HEK293 (cell line): ENCODE data around the gene LAMA5.

Source experiments
- CTCF ChIA-PET: fragments of 350-600 bp; formaldehyde crosslinking; extraction: SDS; loops from one replicate; lab custom pipeline; 2021; ENCODE audit warnings: antibody characterized with exemption; lab: Yijun Ruan, JAX
- POLR2A ChIA-PET: fragments of 300-600 bp; formaldehyde crosslinking; extraction: SDS; loops from one replicate; lab custom pipeline; 2020; ENCODE audit warnings: antibody characterized with exemption, inconsistent platforms; lab: Yijun Ruan, JAX
- H3K27ac ChIP-seq: fragments of 200-500 bp; sonication (Bioruptor generic); 2 replicates; pipeline ENCODE4 v1.5.1; 2014; ENCODE audit warnings: low read depth, low read length, control low read depth, inconsistent platforms; ENCODE audit errors: extremely low read depth
- H3K36me3 ChIP-seq, 2 experiments: fragments of 200-500 bp in 1 of 2; sonication (Bioruptor generic) in 1 of 2; 1 replicate in 1 of 2; 2 replicates in 1 of 2; pipeline ENCODE4 v1.5.1; 2014 to 2017; ENCODE audit warnings: inconsistent platforms in 2 of 2, low read length in 2 of 2; ENCODE audit not compliant: control insufficient read depth in 2 of 2, insufficient read depth in 1 of 2
- H3K4me1 ChIP-seq: fragments of 200-500 bp; sonication (Bioruptor generic); 2 replicates; pipeline ENCODE4 v1.5.1; 2014; ENCODE audit warnings: mild to moderate bottlenecking, low read length, inconsistent platforms; ENCODE audit not compliant: control insufficient read depth, insufficient read depth
- H3K4me3 ChIP-seq: 2 replicates; pipeline ENCODE4 v1.5.1; 2011; ENCODE audit warnings: low read depth, mild to moderate bottlenecking, control low read depth, low read length, moderate library complexity
- H3K9me3 ChIP-seq: fragments of 200-500 bp; sonication (Bioruptor generic); 2 replicates; pipeline ENCODE4 v1.5.1; 2014; ENCODE audit warnings: low read depth, low read length, inconsistent platforms; ENCODE audit not compliant: control insufficient read depth, insufficient read depth
- BCL11A ChIP-seq: fragments of 450-650 bp; formaldehyde crosslinking; IDR thresholded peaks from 2 replicates; pipeline ENCODE4 v1.5.1; 2016; ENCODE audit warnings: low read depth, missing biosample characterization, missing genetic modification characterization
- CTCF ChIP-seq: fragments of 450-650 bp; formaldehyde crosslinking; IDR thresholded peaks from 2 replicates; pipeline ENCODE4 v1.5.1; 2016; ENCODE audit warnings: missing biosample characterization, missing genetic modification characterization
- GLIS2 ChIP-seq: fragments of 450-650 bp; formaldehyde crosslinking; IDR thresholded peaks from 2 replicates; pipeline ENCODE4 v1.5.1; 2016; ENCODE audit warnings: missing biosample characterization, missing genetic modification characterization
- MEIS1 ChIP-seq: sonication (generic); formaldehyde crosslinking; IDR thresholded peaks from 2 replicates; pipeline ENCODE4 v1.8.1; 2022; ENCODE audit warnings: missing genetic modification reagents, mild to moderate bottlenecking, borderline replicate concordance
- PRDM10 ChIP-seq: fragments of 450-650 bp; formaldehyde crosslinking; IDR thresholded peaks from 2 replicates; pipeline ENCODE4 v1.5.1; 2016; ENCODE audit warnings: missing biosample characterization, missing genetic modification characterization
- ZBTB10 ChIP-seq: fragments of 450-650 bp; formaldehyde crosslinking; IDR thresholded peaks from 2 replicates; pipeline ENCODE4 v1.5.1; 2016; ENCODE audit warnings: missing biosample characterization, missing genetic modification characterization
- ZBTB48 ChIP-seq: fragments of 450-650 bp; formaldehyde crosslinking; IDR thresholded peaks from 2 replicates; pipeline ENCODE4 v1.5.1; 2016; ENCODE audit warnings: missing biosample characterization, missing genetic modification characterization
- ZIC2 ChIP-seq: fragments of 450-650 bp; formaldehyde crosslinking; IDR thresholded peaks from 2 replicates; pipeline ENCODE4 v1.5.1; 2016; ENCODE audit warnings: missing biosample characterization, missing genetic modification characterization
- ZNF133 ChIP-seq: fragments of 450-650 bp; formaldehyde crosslinking; IDR thresholded peaks from 2 replicates; pipeline ENCODE4 v1.5.1; 2016; ENCODE audit warnings: missing biosample characterization, missing genetic modification characterization
- ZNF174 ChIP-seq: fragments of 450-650 bp; formaldehyde crosslinking; IDR thresholded peaks from 2 replicates; pipeline ENCODE4 v1.5.0; 2017; ENCODE audit warnings: missing biosample characterization, mild to moderate bottlenecking, missing genetic modification characterization
- ZNF184 ChIP-seq: fragments of 450-650 bp; IDR thresholded peaks from 2 replicates; pipeline ENCODE4 v1.5.1; 2018; ENCODE audit warnings: missing biosample characterization, mild to moderate bottlenecking, missing genetic modification characterization
- ZNF19 ChIP-seq: fragments of 450-650 bp; formaldehyde crosslinking; IDR thresholded peaks from 2 replicates; pipeline ENCODE4; 2016; ENCODE audit warnings: missing biosample characterization, missing genetic modification characterization, low read depth
- ZNF274 ChIP-seq, 2 experiments: fragments of 200-500 bp in 1 of 2; fragments of 450-650 bp in 1 of 2; sonication (Bioruptor generic) in 1 of 2; formaldehyde crosslinking in 1 of 2; IDR thresholded peaks; 2 replicates each; pipeline versions ENCODE4 v1.5.1 to v1.6.1; 2014 to 2016; ENCODE audit warnings: borderline replicate concordance in 1 of 2, inconsistent platforms in 1 of 2, low read length in 1 of 2, missing biosample characterization in 1 of 2, missing genetic modification characterization in 1 of 2
- ZNF341 ChIP-seq: fragments of 450-650 bp; formaldehyde crosslinking; IDR thresholded peaks from 2 replicates; pipeline ENCODE4; 2016; ENCODE audit warnings: low read depth, missing biosample characterization, missing genetic modification characterization
- ZNF362 ChIP-seq: fragments of 450-650 bp; formaldehyde crosslinking; IDR thresholded peaks from 2 replicates; pipeline ENCODE4 v1.5.1; 2016; ENCODE audit warnings: missing biosample characterization, missing genetic modification characterization
- ZNF626 ChIP-seq: fragments of 450-650 bp; sonication (Bioruptor Pico); formaldehyde crosslinking; IDR thresholded peaks from 2 replicates; pipeline ENCODE4 v1.5.1; 2018; ENCODE audit warnings: missing biosample characterization, missing genetic modification characterization, inconsistent platforms
- ZNF664 ChIP-seq: fragments of 450-650 bp; formaldehyde crosslinking; IDR thresholded peaks from 2 replicates; pipeline ENCODE4 v1.5.1; 2016; ENCODE audit warnings: missing biosample characterization, missing genetic modification characterization
- ZNF843 ChIP-seq: fragments of 450-650 bp; formaldehyde crosslinking; IDR thresholded peaks from 2 replicates; pipeline ENCODE4 v1.5.1; 2016; ENCODE audit warnings: missing biosample characterization, missing genetic modification characterization

LAMA5 gene

GRCh38 chr20:62365814-62366369, 1.2 kb downstream of the LAMA5 start (continued):
- peak; percentile 79 for TF ChIP-seq ZBTB10 (tag by site-specific recombination)
- TF ChIP-seq BCL11A (tag by site-specific recombination): peak; percentile 63
- 0 out of 2 replicates have a peak, but pooled peaks have one; percentile 24 for TF ChIP-seq ZNF843 (tag by site-specific recombination)
- TF ChIP-seq ZBTB48 (tag by site-specific recombination): peak; percentile 93

GRCh38 chr20:62364911-62365736, 2.0 kb downstream of the LAMA5 start:
- peaks cover 28% of the 10 kb centered on the region for H3K4me1 ChIP-seq
- TF ChIP-seq ZNF362 (tag by site-specific recombination): no peak
- peak; percentile 57 for TF ChIP-seq GLIS2 (tag by site-specific recombination)
- peaks cover 0 to 14% of the 10 kb centered on the region in 2 experiments; a peak in 1 of 3 replicates for H3K36me3 ChIP-seq
- CTCF ChIA-PET: interaction anchor here (0.6 to 2.7 kb wide), 6 partner anchors 7 to 18 kb away, joined by 3 to 14 read pairs (median 4); no protein-coding TSS in a partner anchor
- H3K9me3 ChIP-seq: no peaks in the 10 kb centered on the region
- no peak overlapping the region; the same call in 1 of the 2 replicates for H3K4me3 ChIP-seq
- no peak overlapping the region; the same call in 1 of the 2 replicates for H3K27ac ChIP-seq
- POLR2A ChIA-PET: interaction anchor here (0.9 to 2.8 kb wide), 8 partner anchors 8 to 63 kb away, joined by 3 to 24 read pairs (median 9); partner anchors contain the start of gene RPS21

- POLR2A ChIA-PET: interaction anchor here (1.3 to 2.8 kb wide), 4 partner anchors 15 to 58 kb away, joined by 3 to 24 read pairs (median 10); no protein-coding TSS in a partner anchor
- H3K4me3 ChIP-seq: no peak overlapping the region
- no peak for TF ChIP-seq ZNF274 (IDR thresholded peaks at IDR 0.05; ENCODE audit: low read length)
- no peak for TF ChIP-seq ZNF274 (tag by site-specific recombination; IDR thresholded peaks at IDR 0.05; ENCODE audit: borderline replicate concordance)
- no peak for TF ChIP-seq ZNF184 (tag by site-specific recombination)
- no peak for TF ChIP-seq ZNF19 (tag by site-specific recombination)
- no peak for TF ChIP-seq ZNF626 (tag by site-specific recombination)
- TF ChIP-seq CTCF (tag by site-specific recombination): 0 out of 2 replicates have a peak, but pooled peaks have one; percentile 12
- TF ChIP-seq ZNF174: no peak
- no peak for TF ChIP-seq ZNF664 (tag by site-specific recombination)
- peak; percentile 25; the same call in 1 of the 2 replicates for TF ChIP-seq ZNF341
- TF ChIP-seq ZNF133 (tag by site-specific recombination): no peak
- no peak for TF ChIP-seq MEIS1 (CRISPR knock-in tag)
- TF ChIP-seq ZIC2 (tag by site-specific recombination): peak; percentile 64
- peak; percentile 54; the same call in 1 of the 2 replicates for TF ChIP-seq PRDM10 (tag by site-specific recombination)
These were observed 2.9 kb downstream of the LAMA5 start for GRCh38 chr20:62363920-62364851.

More at GRCh38 chr20:62363920-62364851, 2.9 kb downstream of the LAMA5 start:
- CTCF ChIA-PET: interaction anchor here (0.7 to 2.7 kb wide), 5 partner anchors 9 to 827 kb away, joined by 3 to 14 read pairs (median 4); no protein-coding TSS in a partner anchor
- H3K36me3 ChIP-seq: peaks cover 0 to 14% of the 10 kb centered on the region in 2 experiments; a peak in 1 of 3 replicates
- no peak overlapping the region for H3K27ac ChIP-seq
- H3K9me3 ChIP-seq: no peaks in the 10 kb centered on the region
- peaks cover 22% of the 10 kb centered on the region for H3K4me1 ChIP-seq
